K562 (cell line): ENCODE results near the gene OR2T11. TPM values are rescaled to one million over a fixed set of nuclear protein-coding genes. Genes with fewer than 3 reads are reported as not detected.

Experiments used
- ATAC-seq: fragments of 200-7000 bp; cut with Tn5 transposase; 3 replicates; pipeline ENCODE4 v1.9.1; 2020; ENCODE audit warnings: moderate library complexity
- BruUV-seq: library from RNA; stranded (reverse); fragments of 400-500 nt; replicated peaks from 2 replicates; lab custom pipeline; 2021; lab: Mats Ljungman, UMichigan
- CTCF ChIA-PET: fragments of 300-600 bp; formaldehyde crosslinking; extraction: SDS; loops from one replicate; lab custom pipeline; 2021; ENCODE audit warnings: low intra/inter-chr PET ratio; lab: Yijun Ruan, JAX
- POLR2A ChIA-PET: fragments of 300-600, 350-650 bp; sonication (Branson Sonifier 250); formaldehyde crosslinking; extraction: SDS; loops from one replicate; lab custom pipeline; 2021; ENCODE audit warnings: antibody characterized with exemption, inconsistent platforms; lab: Yijun Ruan, JAX
- DNase-seq, 4 experiments: peaks; one replicate each; pipeline versions ENCODE4 v3.0.0 to v3.0.0-alpha.2; 2011 to 2018; ENCODE audit warnings: low spot score in 3 of 4, mixed read lengths in 3 of 4; ENCODE audit errors: extremely low read depth in 1 of 4
- FAIRE-seq: peaks from 2 replicates; lab custom pipeline; 2011; peaks lifted over from hg19 to GRCh38; lab: Jason Lieb, UNC
- H2AFZ ChIP-seq: 2 replicates; pipeline ENCODE4 v1.6.0; 2011; ENCODE audit warnings: low read depth, low read length, control low read depth, inconsistent platforms
- H3K27ac ChIP-seq: fragments of 200-600 bp; 3 replicates; pipeline ENCODE4 v1.8.0; 2011; ENCODE audit warnings: low read depth, mild to moderate bottlenecking, control low read depth, inconsistent platforms, low read length, moderate library complexity, mixed read lengths; ENCODE audit errors: extremely low read depth
- H3K27me3 ChIP-seq, 2 experiments: fragments of 300-600 bp in 1 of 2; 2 replicates in 1 of 2; 3 replicates in 1 of 2; pipeline versions ENCODE4 v1.6.0 to v1.8.0; 2011; ENCODE audit warnings: inconsistent platforms in 2 of 2, low read length in 2 of 2, mild to moderate bottlenecking in 1 of 2, mixed read lengths in 1 of 2, moderate library complexity in 1 of 2; ENCODE audit not compliant: control insufficient read depth in 2 of 2, insufficient read depth in 2 of 2
- H3K36me3 ChIP-seq: fragments of 300-600 bp; 3 replicates; pipeline ENCODE4 v1.8.0; 2011; ENCODE audit warnings: mild to moderate bottlenecking, low read length, inconsistent platforms; ENCODE audit not compliant: control insufficient read depth, insufficient read depth
- H3K4me1 ChIP-seq, 2 experiments: fragments of 200-600 bp in 1 of 2; replicated peaks in 1 of 2; 2 replicates in 1 of 2; 3 replicates in 1 of 2; pipeline versions ENCODE4 v1.5.1 to v1.8.0; 2011; ENCODE audit warnings: inconsistent platforms in 2 of 2, low read length in 2 of 2, mild to moderate bottlenecking in 1 of 2, mixed read lengths in 1 of 2, moderate library complexity in 1 of 2; ENCODE audit not compliant: control insufficient read depth in 2 of 2, insufficient read depth in 2 of 2
- H3K4me2 ChIP-seq: 2 replicates; pipeline ENCODE4 v1.6.1; 2011; ENCODE audit warnings: low read length, control low read depth, inconsistent platforms, mixed read lengths; ENCODE audit not compliant: insufficient read depth
- H3K4me3 ChIP-seq: fragments of 200-600 bp; sonication (generic), shearing (Covaris generic); 2 replicates; pipeline ENCODE4 v1.5.1; 2016; ENCODE audit warnings: control low read depth, inconsistent platforms
- H3K79me2 ChIP-seq: fragments of 200-600 bp; 3 replicates; pipeline ENCODE4 v1.8.0; 2011; ENCODE audit warnings: low read length, inconsistent platforms; ENCODE audit not compliant: control insufficient read depth, insufficient read depth
- H3K9ac ChIP-seq, 2 experiments: 2 replicates each; pipeline versions ENCODE4 v1.6.0 to v1.6.1; 2011; ENCODE audit warnings: low read depth in 2 of 2, low read length in 2 of 2, control low read depth in 1 of 2, inconsistent platforms in 1 of 2, mild to moderate bottlenecking in 1 of 2, mixed read lengths in 1 of 2; ENCODE audit not compliant: insufficient read depth in 1 of 2
- H3K9me1 ChIP-seq: one replicate; pipeline ENCODE4 v1.6.0; 2011; ENCODE audit warnings: inconsistent platforms, mild to moderate bottlenecking, low read length, moderate library complexity; ENCODE audit not compliant: control insufficient read depth, insufficient read depth
- H3K9me3 ChIP-seq: replicated peaks from 2 replicates; pipeline ENCODE4 v1.5.1; 2011; ENCODE audit warnings: low read depth, low read length, inconsistent platforms; ENCODE audit not compliant: control insufficient read depth, insufficient read depth
- H4K20me1 ChIP-seq: replicated peaks from 2 replicates; pipeline ENCODE4 v1.6.1; 2011; ENCODE audit warnings: low read length, inconsistent platforms, mixed read lengths; ENCODE audit not compliant: control insufficient read depth, insufficient read depth
- ETV6 ChIP-seq, 3 experiments: fragments of 150-350 bp in 1 of 3; sonication (generic) in 1 of 3; formaldehyde crosslinking in 1 of 3; IDR thresholded peaks; 2 replicates each; pipeline versions ENCODE4 v1.6.1 to v1.8.0; 2014 to 2022; ENCODE audit warnings: borderline replicate concordance in 2 of 3, low read depth in 2 of 3, antibody characterized with exemption in 1 of 3, low read length in 1 of 3, mild to moderate bottlenecking in 1 of 3, missing genetic modification reagents in 1 of 3
- HIVEP1 ChIP-seq: fragments of 250-450 bp; sonication (Bioruptor Pico); IDR thresholded peaks from 2 replicates; pipeline ENCODE4 v1.4.0; 2020; ENCODE audit warnings: mild to moderate bottlenecking
- KDM1A ChIP-seq, 2 experiments: fragments of 450-650 bp; IDR thresholded peaks; 2 replicates each; pipeline ENCODE4 v1.6.1; 2016; ENCODE audit warnings: mild to moderate bottlenecking in 2 of 2
- PRMT5 ChIP-seq: sonication (generic); formaldehyde crosslinking; IDR thresholded peaks from 2 replicates; pipeline ENCODE4 v1.5.0; 2020; ENCODE audit warnings: missing genetic modification reagents
- SIRT6 ChIP-seq: IDR thresholded peaks from one replicate; pipeline ENCODE4 v1.6.1; 2012; ENCODE audit warnings: low read depth, mild to moderate bottlenecking, control low read depth, inconsistent platforms, low read length, moderate library complexity
- WGBS: fragments of 100-300 bp; shearing (Covaris generic); methylation state at CpG from one replicate; pipeline ENCODE4 v1.1.6; 2016; ENCODE audit warnings: low coverage, mixed read lengths; ENCODE audit not compliant: insufficient coverage; ENCODE audit errors: missing lambda C conversion rate; 5-methylcytosine and 5-hydroxymethylcytosine counted together
- in situ Hi-C: fragments of 300-500 bp; cut with MboI; formaldehyde crosslinking; loops from 4 replicates; pipeline ENCODE4 v1.15.0; 2018; ENCODE audit warnings: inconsistent platforms, mixed read lengths
- intact Hi-C: fragments of 100-400 bp; cut with micrococcal nuclease; formaldehyde crosslinking; loops from 2 replicates; pipeline ENCODE4 v1.14.2; 2022
- polyA plus RNA-seq, 8 experiments: library from polyadenylated mRNA; depleted of rRNA in 4 of 8; stranded (reverse) in 5 of 8; unstranded in 3 of 8; fragments of >200 nt; fragmentation: Nextera tagmentation in 2 of 8; fragmentation: Illumina TruSeq in 1 of 8; extraction: Ambion mirVana in 2 of 8; extraction: Trizol in 1 of 8; gene quantifications; 2 replicates each; pipeline versions ENCODE4 v1.2.1 to v1.2.3, GENCODE V29; 2011 to 2014; ENCODE audit warnings: inconsistent platforms in 1 of 8, missing spikeins in 1 of 8
- total RNA-seq, 7 experiments: library from RNA; depleted of rRNA in 6 of 7; stranded (reverse); fragments of >200 nt in 6 of 7; fragmentation: Illumina TruSeq in 2 of 7; extraction: Trizol in 2 of 7; gene quantifications; 2 replicates each; pipeline versions ENCODE4 v1.2.1 to v1.2.3, GENCODE V29; 2011 to 2021; ENCODE audit warnings: low replicate concordance in 1 of 7

The OR2T11 gene
- total and polyA plus RNA-seq, 9 of the 15 experiments (the other 6 are each of a cell fraction or from before 2014, with no cell fraction given) = not detected

DNA sequence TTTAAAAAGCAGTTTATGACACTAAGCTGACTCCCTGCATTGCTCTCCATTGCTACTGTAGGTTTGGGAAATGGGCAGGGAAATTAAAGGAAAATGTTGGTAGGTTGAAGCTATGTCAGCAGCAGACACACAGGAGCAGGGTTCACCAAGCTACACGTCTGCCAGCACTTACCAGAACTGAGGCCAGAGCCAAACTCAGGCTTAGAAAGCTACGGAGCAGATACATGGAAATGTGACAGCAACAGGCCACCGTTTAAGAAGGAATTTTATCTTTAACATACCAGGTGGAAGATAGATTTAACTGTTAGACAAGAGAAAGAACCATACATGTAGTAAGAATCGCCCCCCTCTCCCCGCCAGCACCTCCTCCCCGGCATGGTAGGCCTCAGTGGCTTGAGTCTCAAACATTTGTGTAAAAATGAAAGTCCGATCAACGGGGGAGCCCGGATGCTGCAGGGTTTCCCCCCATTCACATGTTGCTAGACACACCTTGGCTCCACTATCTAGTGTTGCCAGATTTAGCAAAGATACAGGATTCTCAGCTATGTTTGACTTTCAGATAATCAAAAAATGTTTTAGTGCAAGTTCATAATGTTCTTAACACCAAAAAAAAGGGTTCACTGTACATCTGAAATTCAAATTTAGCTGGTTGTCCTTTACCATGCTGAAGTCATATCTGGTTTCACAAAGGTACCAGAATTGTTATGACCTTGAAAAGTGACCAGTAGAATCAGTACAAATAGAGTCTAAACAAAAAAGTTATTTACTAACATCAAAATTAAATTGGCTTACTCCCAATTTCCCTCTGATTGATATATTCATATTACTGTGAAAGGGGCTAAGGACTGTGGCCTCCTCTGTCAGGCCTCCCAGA lies 6.7 kb downstream of the OR2T11 start:
- H3K27me3 ChIP-seq = no peaks in the 10 kb centered on the region
- no peak overlapping the region for H3K9ac ChIP-seq
- intact Hi-C loops = no loop called here
- CTCF ChIA-PET = no interaction called here
- H3K4me1 ChIP-seq = no peaks in the 10 kb centered on the region
- POLR2A ChIA-PET = no interaction called here
- WGBS = 0% methylated on average over 3 of the region's 9 CpGs
- H3K9me3 ChIP-seq = no peaks in the 10 kb centered on the region
- no peak overlapping the region for H3K27ac ChIP-seq
- H3K9me1 ChIP-seq = no peaks in the 10 kb centered on the region
- no peaks in the 10 kb centered on the region for H3K36me3 ChIP-seq
- DNase-seq (no peak), ATAC-seq (no peak), FAIRE-seq (no peak)
- in situ Hi-C loops = no loop called here
- no peak overlapping the region for H3K4me2 ChIP-seq
- no peaks in the 10 kb centered on the region for H4K20me1 ChIP-seq
- no peak for TF ChIP-seq ETV6 (IDR thresholded peaks at IDR 0.05; ENCODE audit: borderline replicate concordance in 1 of 2, low read depth in 2 of 2, low read length in 1 of 2)
- no peak for TF ChIP-seq ETV6 (CRISPR knock-in tag; IDR thresholded peaks at IDR 0.05; ENCODE audit: borderline replicate concordance)
- no peak for TF ChIP-seq PRMT5 (CRISPR knock-in tag)
- no peak for TF ChIP-seq HIVEP1 (CRISPR knock-in tag)
- TF ChIP-seq KDM1A (IDR thresholded peaks at IDR 0.05) = no peak
- no peak for TF ChIP-seq SIRT6
- no TSS peak for BruUV-seq
- no peak overlapping the region for H3K4me3 ChIP-seq
- H2AFZ ChIP-seq = no peak overlapping the region
- H3K79me2 ChIP-seq = no peaks in the 10 kb centered on the region
